Myocyte (in vitro differentiated cells): ENCODE results near the gene CCNQ. TPM values are rescaled to one million over a fixed set of nuclear protein-coding genes. Genes with fewer than 3 reads are reported as not detected.

Experiments used
- DNase-seq: peaks from one replicate; pipeline ENCODE4 v3.0.0-alpha.2; 2012; ENCODE audit warnings: low read depth
- total RNA-seq: library from RNA; depleted of rRNA; stranded (reverse); fragments of >200 nt; gene quantifications from 2 replicates; pipeline ENCODE4 v1.2.3, GENCODE V29; 2014

The CCNQ gene
- total RNA-seq, 1 donor from 2014 or later: 35.1 TPM

DNA sequence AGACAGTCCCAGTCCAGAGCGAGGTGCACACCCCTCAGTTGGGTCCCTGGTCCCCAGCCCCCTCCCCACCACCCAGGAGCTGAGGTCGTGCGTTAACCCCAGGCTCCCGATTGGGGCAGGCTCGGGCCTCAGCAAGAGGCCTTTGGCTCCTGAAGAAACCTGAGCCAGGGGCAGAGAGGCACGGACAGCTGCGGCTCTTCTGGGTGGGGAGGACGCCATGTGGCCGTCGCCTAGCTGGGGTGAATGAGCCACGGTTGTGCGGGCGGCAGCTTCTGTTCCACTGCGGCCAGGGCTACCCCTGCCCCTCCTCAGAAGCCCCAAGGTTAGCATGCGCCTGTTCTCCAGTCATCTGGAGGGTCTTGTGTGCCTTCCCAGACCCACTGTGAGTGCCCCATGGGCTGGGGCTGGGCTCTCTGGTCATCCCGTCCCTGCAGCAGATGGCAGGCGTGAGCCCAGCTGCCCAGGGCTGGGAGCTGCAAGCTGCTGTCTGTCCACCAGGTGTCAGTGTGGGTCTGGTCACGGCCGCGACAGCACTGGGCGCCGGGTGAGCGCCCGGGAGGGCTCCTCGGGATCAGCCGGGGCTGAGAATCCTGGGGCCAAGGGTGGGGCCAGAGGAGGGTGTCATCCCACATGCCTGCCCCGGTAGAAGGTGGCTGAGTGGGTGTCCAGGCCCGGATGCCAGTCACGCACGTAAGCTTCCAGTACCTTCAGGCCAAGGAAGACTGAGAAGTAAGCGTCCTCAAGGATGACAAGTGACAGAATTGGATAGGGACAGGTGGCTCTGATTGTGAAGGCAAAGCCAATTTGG, 59.6 kb downstream of the CCNQ start:
- DNase-seq: peak; percentile 80

DNA sequence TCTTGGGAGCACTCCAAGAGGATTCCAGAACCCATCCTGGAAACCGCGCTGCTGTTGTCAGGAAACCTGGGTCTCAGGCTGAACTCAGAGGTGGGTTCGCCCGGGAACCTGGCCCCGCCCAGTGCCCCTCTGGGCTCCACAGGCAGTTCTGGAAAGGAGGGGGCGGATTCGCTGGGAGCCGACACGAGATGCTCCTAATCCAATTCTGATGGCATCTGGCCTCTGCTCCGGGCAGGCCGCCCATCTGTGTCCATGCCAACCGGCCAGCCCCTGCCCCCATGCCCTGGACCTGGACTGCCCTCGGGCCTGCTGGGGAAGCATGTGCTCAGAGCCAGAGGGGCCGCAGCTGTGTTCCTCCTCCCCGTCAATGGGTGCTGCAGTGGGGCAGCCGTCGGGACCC, 60.5 kb downstream of the CCNQ start:
- DNase-seq: peak; percentile 75

Other genes with a start within 250 kb of the CCNQ start
- not detected in 2 replicates for gene PNMA6E, start 197.8 kb downstream of the CCNQ start, total RNA-seq
- gene ZFP92, start 187.7 kb downstream of the CCNQ start, total RNA-seq: 0.05 TPM in 1 of 2 replicates, not detected in the other
- gene TREX2, start 153.1 kb downstream of the CCNQ start, total RNA-seq: 0.78 and 1.5 TPM in 2 replicates
- 15.8 and 36.2 TPM in 2 replicates for gene HAUS7, start 128.6 kb downstream of the CCNQ start, total RNA-seq
- gene BGN, start 104.2 kb downstream of the CCNQ start, total RNA-seq: 0.94 and 1.1 TPM in 2 replicates
- 0.40 and 0.57 TPM in 2 replicates for gene ATP2B3, start 81.5 kb downstream of the CCNQ start, total RNA-seq
- gene DUSP9, start 48.1 kb upstream of the CCNQ start, total RNA-seq: not detected in 2 replicates
- 1.1 and 2.1 TPM in 2 replicates for gene PNCK, start 74.7 kb upstream of the CCNQ start, total RNA-seq
- 20.7 and 39.8 TPM in 2 replicates for gene SLC6A8, start 88.8 kb upstream of the CCNQ start, total RNA-seq
- 150 and 162 TPM in 2 replicates for gene BCAP31, start 125.2 kb upstream of the CCNQ start, total RNA-seq
- gene ABCD1, start 125.7 kb upstream of the CCNQ start, total RNA-seq: 53.8 and 71.6 TPM in 2 replicates
- 5.1 and 11.9 TPM in 2 replicates for gene PLXNB3, start 165.1 kb upstream of the CCNQ start, total RNA-seq
- 252 and 340 TPM in 2 replicates for gene SRPK3, start 181.9 kb upstream of the CCNQ start, total RNA-seq
- 92.7 and 104 TPM in 2 replicates for gene IDH3G, start 195.2 kb upstream of the CCNQ start, total RNA-seq
- 155 and 228 TPM in 2 replicates for gene SSR4, start 195.5 kb upstream of the CCNQ start, total RNA-seq
- 0.47 and 1.4 TPM in 2 replicates for gene PDZD4, start 231.4 kb upstream of the CCNQ start, total RNA-seq